DMS 273 treated with DMSO at 0.1 percent for 48 hours (cell line): ENCODE results near the gene STK24.
"Not testable (repeated sequence)": the region's sequence is repeated elsewhere in the genome, so short reads cannot be mapped to it uniquely, and the experiment has no call there.

Source experiments
- DNase-seq: peaks from one replicate; lab custom pipeline; 2025; lab: John Stamatoyannopoulos, UW

The STK24 gene

DNA sequence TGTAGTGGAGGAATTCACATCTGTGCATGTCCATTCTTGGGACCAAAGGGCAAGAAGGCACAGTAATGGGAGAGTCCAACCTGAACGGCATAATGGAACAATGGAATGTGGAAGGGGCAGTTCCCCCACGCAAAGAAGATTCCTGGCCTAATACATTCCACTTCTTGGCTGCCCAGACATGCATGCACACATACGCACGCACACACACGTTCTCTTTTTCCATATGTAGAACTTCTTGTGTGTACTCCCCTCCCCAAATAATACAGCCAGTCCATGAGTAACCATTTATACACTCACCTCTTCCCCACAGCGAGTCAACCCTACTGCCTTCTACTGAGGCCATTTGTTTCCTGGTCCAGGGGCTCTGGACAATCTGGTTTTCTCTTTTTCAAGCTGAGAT is 6.0 kb upstream of the STK24 start:
- DNase-seq = no peak

DNA sequence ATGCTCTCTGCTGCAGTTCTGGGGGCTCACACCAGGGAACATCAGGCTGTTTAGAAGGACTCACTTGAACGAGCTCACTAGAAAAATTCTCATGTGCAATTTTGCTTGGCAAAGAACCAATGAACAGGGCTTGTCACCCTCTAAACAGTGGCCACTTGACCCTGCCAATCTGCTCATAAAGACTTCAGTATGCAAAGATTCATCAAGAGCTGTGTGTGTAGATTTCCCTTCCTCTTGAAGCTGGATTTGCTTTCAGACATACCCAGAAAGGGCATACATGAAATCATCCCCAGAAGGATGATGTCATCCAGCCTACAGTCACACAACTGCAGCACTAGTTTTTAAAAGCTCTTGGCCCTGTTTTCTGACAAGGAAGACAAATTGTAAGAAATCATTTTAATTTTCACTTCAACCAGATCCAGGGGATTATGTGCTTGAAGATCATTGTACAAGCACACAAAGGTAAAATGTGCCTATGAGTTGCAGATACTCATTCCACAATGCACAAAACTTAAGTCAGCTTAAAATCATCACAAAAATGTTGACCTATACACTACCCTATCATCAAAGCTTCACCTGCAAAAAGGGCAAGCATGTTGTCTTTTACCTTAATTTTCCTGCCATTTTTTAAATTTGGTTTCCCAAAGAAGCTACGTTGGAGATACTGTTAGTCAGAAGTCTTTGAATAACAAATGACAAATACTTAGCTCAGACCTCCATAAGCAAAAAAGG is 5.2 kb upstream of the STK24 start:
- DNase-seq = no peak

- no peak for DNase-seq
These were observed 4.5 kb upstream of the STK24 start for GRCh38 chr13:98581381-98581780.

DNA sequence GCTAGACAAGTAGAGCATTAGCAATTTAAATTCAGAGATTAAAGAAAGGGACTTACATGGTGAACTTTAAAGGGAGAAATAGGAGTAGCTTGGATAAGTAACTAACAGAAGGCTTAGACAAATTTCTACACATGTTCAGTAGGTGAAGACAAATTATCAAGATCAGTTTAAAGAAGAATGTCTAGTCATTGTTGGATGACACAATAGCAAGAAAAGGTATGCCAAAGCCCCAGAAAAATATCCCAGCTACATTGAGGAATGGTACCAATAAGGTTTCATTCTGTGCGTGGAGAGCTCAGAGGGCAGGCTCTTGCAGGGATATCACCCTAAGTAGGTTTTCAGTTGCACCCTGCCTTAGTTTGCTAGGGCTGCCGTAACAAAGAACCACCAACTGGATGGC is 3.5 kb upstream of the STK24 start:
- no peak for DNase-seq

DNA sequence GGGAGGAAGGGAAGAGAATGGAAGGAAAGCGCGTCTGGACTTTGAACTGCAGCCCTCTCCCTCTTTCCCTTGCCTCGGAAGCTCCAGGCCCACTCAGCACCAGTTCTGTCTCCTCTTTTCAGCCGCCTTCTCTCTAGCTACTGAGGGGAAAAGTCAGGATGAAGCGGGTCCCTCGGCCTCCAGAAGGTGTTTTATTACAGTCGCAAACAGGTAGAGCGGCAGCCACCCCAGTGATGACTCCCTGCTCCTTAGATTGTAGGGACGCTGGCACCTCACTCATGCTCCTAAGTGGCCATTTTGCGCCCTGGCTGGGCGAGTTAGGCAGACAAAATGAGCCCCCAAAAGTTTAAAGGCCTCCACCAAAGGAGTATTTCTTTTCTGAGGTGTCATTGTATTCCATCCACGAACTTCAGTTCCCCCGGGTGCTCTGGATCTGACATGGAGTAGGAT is 954 bp upstream of the STK24 start:
- DNase-seq = no peak

DNA sequence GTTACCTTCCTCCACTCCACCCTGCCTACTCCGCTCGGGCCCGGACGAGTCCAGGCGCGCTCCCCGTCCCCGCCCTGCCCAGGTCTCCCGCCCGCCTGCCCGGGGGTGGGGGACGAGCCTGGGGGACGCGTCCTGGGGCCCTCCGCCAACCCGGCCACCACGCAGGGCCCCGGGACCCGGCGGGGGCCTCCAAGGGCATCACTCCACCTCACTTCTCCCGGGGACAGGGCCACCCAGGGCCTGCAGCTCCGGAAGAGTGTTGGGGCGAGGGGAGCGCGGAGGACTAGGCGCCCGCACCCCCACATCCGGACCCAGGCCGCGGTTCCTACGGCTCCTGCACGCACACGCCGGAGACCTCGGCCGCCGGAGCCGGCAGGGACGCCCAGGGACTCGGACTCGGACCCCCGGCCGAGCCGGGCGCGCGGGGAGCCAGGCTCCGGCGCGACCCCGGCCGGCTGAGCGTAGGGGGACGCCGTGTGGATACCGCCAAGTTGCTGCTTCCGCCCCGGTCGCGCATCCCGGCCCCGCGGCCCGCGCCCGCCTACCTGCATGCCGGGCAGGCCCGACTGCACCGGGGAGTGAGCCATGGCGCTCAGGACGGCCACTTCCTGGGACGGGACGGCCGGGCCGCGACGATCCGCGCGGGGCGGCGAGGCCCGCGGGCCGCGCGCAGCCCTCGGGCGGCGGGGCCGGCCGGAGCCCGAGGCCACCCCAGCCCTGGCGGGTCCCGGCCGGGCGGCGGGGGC is 534 bp downstream of the STK24 start:
- DNase-seq = no peak

GRCh38 chr13:98575904-98576199 is 1.1 kb downstream of the STK24 start:
- no peak for DNase-seq

DNA sequence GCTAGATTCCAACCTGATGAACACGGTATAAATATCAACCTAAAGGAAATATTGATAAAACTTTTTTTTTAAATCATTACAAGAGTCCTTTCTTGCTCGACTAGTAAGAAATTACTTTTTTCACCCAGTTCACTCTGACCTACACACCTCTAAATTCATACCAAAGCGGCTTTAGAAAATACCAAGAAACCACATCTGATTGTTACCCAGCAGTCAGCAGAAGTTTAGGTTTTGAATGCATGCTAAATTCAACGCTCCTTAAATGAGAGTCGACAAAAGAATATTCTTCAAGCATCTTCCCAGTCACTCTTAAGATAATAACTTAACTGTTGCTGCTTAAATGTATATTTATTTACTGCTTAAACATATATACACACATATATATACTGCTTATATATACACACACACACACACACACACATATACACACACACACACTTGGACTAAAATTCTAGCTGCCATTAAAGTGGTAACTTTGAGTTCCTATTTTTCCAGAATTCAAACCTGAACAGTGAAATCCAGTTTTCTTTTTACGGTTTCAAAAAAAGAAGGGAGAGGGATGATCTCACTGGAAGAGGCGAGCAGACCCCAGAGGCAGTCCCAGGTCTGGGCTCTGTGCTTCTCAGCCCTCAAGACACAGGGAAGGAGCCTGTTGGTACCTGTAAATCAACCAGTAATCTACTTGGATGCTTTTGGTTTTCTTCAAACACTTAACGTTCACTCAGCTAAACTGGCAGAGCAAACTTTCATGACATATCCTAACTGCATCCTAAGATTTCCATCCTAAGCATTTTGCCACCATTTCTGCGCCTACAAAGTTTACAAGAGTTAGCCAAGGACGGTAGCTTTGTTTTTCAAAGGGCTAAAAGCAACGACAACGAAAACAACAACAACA is 1.7 kb downstream of the STK24 start:
- DNase-seq = no peak

GRCh38 chr13:98571955-98572662 is 4.8 kb downstream of the STK24 start:
- DNase-seq = no peak

GRCh38 chr13:98570929-98571372 is 6.0 kb downstream of the STK24 start:
- DNase-seq = no peak

GRCh38 chr13:98569494-98570367 is 7.2 kb downstream of the STK24 start:
- DNase-seq = not testable (repeated sequence)

- no peak for DNase-seq
These were observed 8.0 kb downstream of the STK24 start for GRCh38 chr13:98568918-98569317.

GRCh38 chr13:98567140-98567539 is 9.8 kb downstream of the STK24 start:
- DNase-seq = no peak

GRCh38 chr13:98565726-98566565 is 11.0 kb downstream of the STK24 start:
- DNase-seq = no peak

DNA sequence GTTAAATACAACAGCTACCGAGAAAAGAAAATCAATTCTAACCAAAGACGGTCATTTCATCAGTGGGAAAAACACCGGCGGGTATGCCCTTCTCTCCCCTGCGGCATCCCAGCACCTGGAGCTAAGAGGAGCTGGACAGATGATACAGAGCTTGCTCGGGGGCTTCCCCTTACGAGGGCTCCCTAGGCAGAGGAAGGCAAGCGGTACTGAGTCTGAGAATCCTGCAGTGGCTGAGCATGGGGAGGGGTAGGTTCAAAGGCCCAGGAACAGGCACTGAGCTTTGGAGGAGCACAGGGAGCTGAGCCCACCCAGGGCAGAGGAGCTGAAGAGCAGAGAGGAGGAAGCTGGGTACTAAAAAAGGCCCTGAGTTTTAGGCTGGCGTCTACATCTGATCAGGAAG is 12.7 kb downstream of the STK24 start:
- DNase-seq = no peak

GRCh38 chr13:98563071-98563470 is 13.8 kb downstream of the STK24 start:
- no peak for DNase-seq

- DNase-seq = no peak
These were observed 17.7 kb downstream of the STK24 start for GRCh38 chr13:98559169-98559568.

- no peak for DNase-seq
These were observed 18.7 kb downstream of the STK24 start for GRCh38 chr13:98557937-98558792.

- DNase-seq = no peak
These were observed 19.8 kb downstream of the STK24 start for GRCh38 chr13:98556968-98557631.
